Natural killer cell (primary cell): ENCODE results near the gene SCYL1. TPM values are rescaled to one million over a fixed set of nuclear protein-coding genes. Genes with fewer than 3 reads are reported as not detected.

ENCODE experiments used
- ATAC-seq, 3 donors: fragments of 150-1000 bp in 2 of 3; fragments of 200-7000 bp in 1 of 3; cut with Tn5 transposase; 1 replicate in 1 of 3; 2 replicates in 2 of 3; pipeline ENCODE4 v1.10.0; 2021; ENCODE audit warnings: mild to moderate bottlenecking in 2 of 3, moderate library complexity in 2 of 3
- DNase-seq, 2 donors: peaks; one replicate each; pipeline versions ENCODE4 v3.0.0 to v3.0.0-alpha.2; 2013 to 2021; ENCODE audit warnings: mixed read lengths in 1 of 2
- H3K27ac ChIP-seq: one replicate; pipeline ENCODE4 v1.5.1; 2013; ENCODE audit warnings: mild to moderate bottlenecking, low read length
- H3K27me3 ChIP-seq: one replicate; pipeline ENCODE4 v1.6.1; 2013; ENCODE audit warnings: low read length; ENCODE audit not compliant: control insufficient read depth, insufficient read depth
- H3K36me3 ChIP-seq: one replicate; pipeline ENCODE4 v1.6.1; 2013; ENCODE audit warnings: low read length; ENCODE audit not compliant: control insufficient read depth, insufficient read depth
- H3K4me1 ChIP-seq: one replicate; pipeline ENCODE4 v1.6.1; 2013; ENCODE audit warnings: low read length; ENCODE audit not compliant: control insufficient read depth, insufficient read depth
- H3K4me3 ChIP-seq: one replicate; pipeline ENCODE4 v1.5.1; 2013; ENCODE audit warnings: low read length
- H3K9me3 ChIP-seq: one replicate; pipeline ENCODE4 v1.6.1; 2013; ENCODE audit warnings: low read length; ENCODE audit not compliant: control insufficient read depth, insufficient read depth
- H3K27ac Mint-ChIP-seq, 2 donors: one replicate each; pipeline ENCODE4 v1.8.0; 2022; ENCODE audit warnings: mild to moderate bottlenecking in 2 of 2, mixed read lengths in 2 of 2, moderate library complexity in 1 of 2
- H3K27me3 Mint-ChIP-seq, 2 donors: one replicate each; pipeline ENCODE4 v1.8.0; 2022; ENCODE audit warnings: low read depth in 2 of 2, mixed read lengths in 2 of 2
- H3K36me3 Mint-ChIP-seq: one replicate; pipeline ENCODE4 v1.8.0; 2022; ENCODE audit warnings: mixed read lengths
- H3K4me1 Mint-ChIP-seq, 2 donors: one replicate each; pipeline ENCODE4 v1.8.0; 2022; ENCODE audit warnings: mixed read lengths in 2 of 2
- H3K4me3 Mint-ChIP-seq: one replicate; pipeline ENCODE4 v1.8.0; 2022; ENCODE audit warnings: mild to moderate bottlenecking, moderate library complexity, mixed read lengths
- H3K9me3 Mint-ChIP-seq, 2 donors: one replicate each; pipeline ENCODE4 v1.8.0; 2022; ENCODE audit warnings: mixed read lengths in 2 of 2
- CTCF ChIP-seq: fragments of 200-600 bp; IDR thresholded peaks from one replicate; pipeline ENCODE4 v1.8.0; 2022; ENCODE audit warnings: antibody characterized with exemption
- WGBS: methylation state at CpG from one replicate; pipeline ENCODE4 v1.1.7; 2013; ENCODE audit warnings: missing lambda C conversion rate; ENCODE audit not compliant: insufficient coverage; 5-methylcytosine and 5-hydroxymethylcytosine counted together
- intact Hi-C: fragments of 100-400 bp; cut with micrococcal nuclease; formaldehyde crosslinking; loops from one replicate; pipeline ENCODE4 v1.14.2; 2022
- total RNA-seq, 4 donors: library from RNA; stranded (reverse); fragments of 120-200 nt in 1 of 4; gene quantifications; one replicate each; pipeline versions ENCODE4 v1.2.3 to v1.2.4, GENCODE V29; 2013 to 2022

Gene SCYL1
- total RNA-seq, 3 donors from 2014 or later (not counting 1 experiment from before 2014, with no cell fraction given), result 61.7 to 79.9 (median 71.3) TPM

DNA sequence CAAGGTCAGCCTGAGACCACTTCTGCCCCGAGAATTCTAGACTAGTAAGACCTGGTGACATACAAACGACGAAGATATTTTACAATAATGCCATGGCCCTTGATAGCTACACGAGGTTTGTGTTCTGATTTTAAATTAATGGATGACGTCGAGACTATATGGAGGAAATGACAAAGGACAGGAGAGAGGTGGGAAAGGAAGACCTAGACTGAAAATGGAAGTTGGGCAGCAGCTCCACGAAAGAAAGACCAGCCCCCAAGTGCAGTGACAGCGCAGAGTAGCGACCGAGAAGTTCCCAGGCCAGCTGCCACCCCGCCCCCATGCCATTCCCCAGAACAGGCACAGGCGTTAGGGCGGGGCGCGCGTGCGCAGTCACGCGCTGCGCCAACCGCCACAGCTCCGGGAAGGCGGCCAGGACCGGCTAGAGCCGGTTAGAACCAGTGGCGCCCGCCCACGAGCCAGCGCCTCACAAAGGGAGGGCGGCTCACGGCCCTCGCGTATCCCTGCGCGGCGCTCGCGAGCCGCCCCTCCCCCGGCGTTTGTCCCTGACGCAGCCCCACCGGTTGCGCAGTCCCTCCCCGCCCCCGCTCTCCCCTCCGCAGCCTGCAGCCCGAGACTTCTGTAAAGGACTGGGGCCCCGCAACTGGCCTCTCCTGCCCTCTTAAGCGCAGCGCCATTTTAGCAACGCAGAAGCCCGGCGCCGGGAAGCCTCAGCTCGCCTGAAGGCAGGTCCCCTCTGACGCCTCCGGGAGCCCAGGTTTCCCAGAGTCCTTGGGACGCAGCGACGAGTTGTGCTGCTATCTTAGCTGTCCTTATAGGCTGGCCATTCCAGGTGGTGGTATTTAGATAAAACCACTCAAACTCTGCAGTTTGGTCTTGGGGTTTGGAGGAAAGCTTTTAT, 27.5 kb upstream of the SCYL1 start:
- no peak for TF ChIP-seq CTCF
- H3K4me1 Mint-ChIP-seq, result peaks cover 13 to 17% of the 10 kb centered on the region in 2 donors
- H3K4me1 ChIP-seq, result peaks cover 40% of the 10 kb centered on the region
- H3K4me3 ChIP-seq, result peak overlapping the region; percentile 75
- no peak overlapping the region for H3K4me3 Mint-ChIP-seq
- peak overlapping the region; percentile 96 for H3K27ac ChIP-seq
- no peaks in the 10 kb centered on the region for H3K36me3 Mint-ChIP-seq
- H3K9me3 ChIP-seq, result no peaks in the 10 kb centered on the region
- peaks cover 17% of the 10 kb centered on the region for H3K36me3 ChIP-seq
- ATAC-seq (peak; percentile 81 to 95 (median 84)), DNase-seq (peak; percentile 98 to 99)
- H3K27me3 ChIP-seq, result no peaks in the 10 kb centered on the region
- intact Hi-C loops, result loop anchor here (1.0 kb wide), 2 partner anchors 9 to 20 kb away; no protein-coding TSS in a partner anchor
- no peak overlapping the region for H3K27ac Mint-ChIP-seq
- no peaks in the 10 kb centered on the region for H3K27me3 Mint-ChIP-seq
- H3K9me3 Mint-ChIP-seq, result no peaks in the 10 kb centered on the region
- under 1% methylated on average over 61 of the region's 61 CpGs for WGBS

DNA sequence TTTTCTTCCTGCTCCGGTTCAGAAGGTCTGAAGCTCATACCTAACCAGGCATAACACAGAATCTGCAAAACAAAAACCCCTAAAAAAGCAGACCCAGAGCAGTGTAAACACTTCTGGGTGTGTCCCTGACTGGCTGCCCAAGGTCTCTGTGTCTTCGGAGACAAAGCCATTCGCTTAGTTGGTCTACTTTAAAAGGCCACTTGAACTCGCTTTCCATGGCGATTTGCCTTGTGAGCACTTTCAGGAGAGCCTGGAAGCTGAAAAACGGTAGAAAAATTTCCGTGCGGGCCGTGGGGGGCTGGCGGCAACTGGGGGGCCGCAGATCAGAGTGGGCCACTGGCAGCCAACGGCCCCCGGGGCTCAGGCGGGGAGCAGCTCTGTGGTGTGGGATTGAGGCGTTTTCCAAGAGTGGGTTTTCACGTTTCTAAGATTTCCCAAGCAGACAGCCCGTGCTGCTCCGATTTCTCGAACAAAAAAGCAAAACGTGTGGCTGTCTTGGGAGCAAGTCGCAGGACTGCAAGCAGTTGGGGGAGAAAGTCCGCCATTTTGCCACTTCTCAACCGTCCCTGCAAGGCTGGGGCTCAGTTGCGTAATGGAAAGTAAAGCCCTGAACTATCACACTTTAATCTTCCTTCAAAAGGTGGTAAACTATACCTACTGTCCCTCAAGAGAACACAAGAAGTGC, 26.7 kb upstream of the SCYL1 start:
- under 1% methylated on average over 24 of the region's 24 CpGs for WGBS
- peaks cover 32% of the 10 kb centered on the region for H3K4me1 ChIP-seq
- peak overlapping the region; percentile 96 for H3K27ac ChIP-seq
- H3K36me3 ChIP-seq, result peaks cover 25% of the 10 kb centered on the region
- H3K4me3 Mint-ChIP-seq, result no peak overlapping the region
- H3K36me3 Mint-ChIP-seq, result no peaks in the 10 kb centered on the region
- DNase-seq (peak; percentile 56 to 85), ATAC-seq (peak; percentile 14 to 24 (median 19))
- H3K27me3 ChIP-seq, result no peaks in the 10 kb centered on the region
- H3K9me3 ChIP-seq, result no peaks in the 10 kb centered on the region
- intact Hi-C loops, result no loop called here
- H3K4me3 ChIP-seq, result peak overlapping the region; percentile 75
- TF ChIP-seq CTCF, result no peak
- H3K9me3 Mint-ChIP-seq, result no peaks in the 10 kb centered on the region
- peaks cover 17 to 20% of the 10 kb centered on the region in 2 donors for H3K4me1 Mint-ChIP-seq
- no peaks in the 10 kb centered on the region for H3K27me3 Mint-ChIP-seq
- H3K27ac Mint-ChIP-seq, result no peak overlapping the region

DNA sequence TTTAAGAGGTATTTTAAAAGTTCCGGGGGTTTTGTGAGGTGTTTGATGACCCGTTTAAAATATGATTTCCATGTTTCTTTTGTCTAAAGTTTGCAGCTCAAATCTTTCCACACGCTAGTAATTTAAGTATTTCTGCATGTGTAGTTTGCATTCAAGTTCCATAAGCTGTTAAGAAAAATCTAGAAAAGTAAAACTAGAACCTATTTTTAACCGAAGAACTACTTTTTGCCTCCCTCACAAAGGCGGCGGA, 26.2 kb upstream of the SCYL1 start:
- intact Hi-C loops, result no loop called here
- ATAC-seq (no peak), DNase-seq (no peak)
- H3K4me3 ChIP-seq, result peak overlapping the region; percentile 75
- Mint-ChIP-seq H3K27me3 (no peaks in the 10 kb centered on the region), H3K27ac (no peak overlapping the region), H3K4me3 (no peak overlapping the region), H3K36me3 (no peaks in the 10 kb centered on the region), H3K9me3 (no peaks in the 10 kb centered on the region), H3K4me1 (peaks cover 21 to 24% of the 10 kb centered on the region in 2 donors)
- H3K27ac ChIP-seq, result peak overlapping the region; percentile 96
- peaks cover 27% of the 10 kb centered on the region for H3K4me1 ChIP-seq
- no peaks in the 10 kb centered on the region for H3K9me3 ChIP-seq
- H3K27me3 ChIP-seq, result no peaks in the 10 kb centered on the region
- H3K36me3 ChIP-seq, result peaks cover 30% of the 10 kb centered on the region
- 0% methylated on average over 3 of the region's 6 CpGs for WGBS
- no peak for TF ChIP-seq CTCF
